Measurements from ENCODE around the gene NEUROD2. TPM values are rescaled to one million over a fixed set of nuclear protein-coding genes. Genes with fewer than 3 reads are reported as not detected.

Gene NEUROD2
- total and polyA plus RNA-seq, 2 of the 13 experiments (the other 11 are each of a cell fraction or from before 2014, with no cell fraction given) = not detected

DNA sequence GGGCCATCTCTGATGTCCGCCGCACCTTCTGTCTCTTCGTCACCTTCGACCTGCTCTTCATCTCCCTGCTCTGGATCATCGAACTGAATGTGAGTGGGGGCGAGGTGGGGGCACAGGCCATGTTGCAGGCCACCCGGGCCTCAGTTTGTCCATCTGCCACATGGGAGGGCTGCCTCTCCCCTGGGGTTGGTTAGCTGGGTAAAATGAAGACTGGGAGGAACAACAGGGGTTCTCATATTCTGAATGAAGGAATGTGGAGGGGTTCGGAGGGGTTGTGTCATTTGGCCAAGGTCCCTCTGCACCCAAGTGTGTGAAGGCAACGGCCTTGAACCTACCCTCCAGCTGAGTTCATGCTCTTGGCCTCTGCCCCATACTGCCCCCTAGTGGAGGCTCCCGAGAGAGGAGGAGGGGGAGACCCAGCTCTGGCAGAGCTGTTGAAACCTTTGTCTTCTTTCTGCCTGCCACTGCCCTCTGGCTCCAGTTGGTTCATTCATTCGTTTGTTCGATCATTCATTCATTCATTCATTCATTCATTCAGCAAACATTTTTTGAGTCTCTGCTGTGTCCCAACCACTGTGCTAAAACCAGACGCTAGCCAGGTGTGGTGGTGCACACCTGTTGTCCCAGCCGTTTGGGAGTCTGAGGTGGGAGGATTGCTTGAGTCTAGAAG lies 46.1 kb upstream of the NEUROD2 start (continued):
- TF ChIP-seq ASH2L (IDR thresholded peaks at IDR 0.05; ENCODE audit: insufficient read length, low read depth, low read length) = no peak
- no peak for TF ChIP-seq ZBTB42 (CRISPR knock-in tag; IDR thresholded peaks at IDR 0.05)
- TF ChIP-seq ZNF850 (CRISPR knock-in tag; conservative IDR thresholded peaks at IDR 0.05) = no peak
- TF ChIP-seq KLF12 (CRISPR knock-in tag; IDR thresholded peaks at IDR 0.05; ENCODE audit: borderline replicate concordance) = no peak
- TF ChIP-seq NR2F2 (IDR thresholded peaks at IDR 0.05; ENCODE audit: borderline replicate concordance, low read depth) = peak; percentile 68
- TF ChIP-seq, protein P1, sequence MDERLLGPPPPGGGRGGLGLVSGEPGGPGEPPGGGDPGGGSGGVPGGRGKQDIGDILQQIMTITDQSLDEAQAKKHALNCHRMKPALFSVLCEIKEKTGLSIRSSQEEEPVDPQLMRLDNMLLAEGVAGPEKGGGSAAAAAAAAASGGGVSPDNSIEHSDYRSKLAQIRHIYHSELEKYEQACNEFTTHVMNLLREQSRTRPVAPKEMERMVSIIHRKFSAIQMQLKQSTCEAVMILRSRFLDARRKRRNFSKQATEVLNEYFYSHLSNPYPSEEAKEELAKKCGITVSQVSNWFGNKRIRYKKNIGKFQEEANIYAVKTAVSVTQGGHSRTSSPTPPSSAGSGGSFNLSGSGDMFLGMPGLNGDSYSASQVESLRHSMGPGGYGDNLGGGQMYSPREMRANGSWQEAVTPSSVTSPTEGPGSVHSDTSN (CRISPR knock-in tag; IDR thresholded peaks at IDR 0.05) = no peak
- no peak for TF ChIP-seq HNRNPUL1 (IDR thresholded peaks at IDR 0.05; ENCODE audit: low read depth, low read length)
- TF ChIP-seq ZNF205 (CRISPR knock-in tag; IDR thresholded peaks at IDR 0.05) = 0 out of 2 replicates have a peak, but pooled peaks have one; percentile 33
- TF ChIP-seq, protein P2, sequence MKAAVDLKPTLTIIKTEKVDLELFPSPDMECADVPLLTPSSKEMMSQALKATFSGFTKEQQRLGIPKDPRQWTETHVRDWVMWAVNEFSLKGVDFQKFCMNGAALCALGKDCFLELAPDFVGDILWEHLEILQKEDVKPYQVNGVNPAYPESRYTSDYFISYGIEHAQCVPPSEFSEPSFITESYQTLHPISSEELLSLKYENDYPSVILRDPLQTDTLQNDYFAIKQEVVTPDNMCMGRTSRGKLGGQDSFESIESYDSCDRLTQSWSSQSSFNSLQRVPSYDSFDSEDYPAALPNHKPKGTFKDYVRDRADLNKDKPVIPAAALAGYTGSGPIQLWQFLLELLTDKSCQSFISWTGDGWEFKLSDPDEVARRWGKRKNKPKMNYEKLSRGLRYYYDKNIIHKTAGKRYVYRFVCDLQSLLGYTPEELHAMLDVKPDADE (CRISPR knock-in tag; IDR thresholded peaks at IDR 0.05) = no peak
- TF ChIP-seq POLR2G (IDR thresholded peaks at IDR 0.05; ENCODE audit: low read depth, low read length) = no peak
- TF ChIP-seq, protein P3, sequence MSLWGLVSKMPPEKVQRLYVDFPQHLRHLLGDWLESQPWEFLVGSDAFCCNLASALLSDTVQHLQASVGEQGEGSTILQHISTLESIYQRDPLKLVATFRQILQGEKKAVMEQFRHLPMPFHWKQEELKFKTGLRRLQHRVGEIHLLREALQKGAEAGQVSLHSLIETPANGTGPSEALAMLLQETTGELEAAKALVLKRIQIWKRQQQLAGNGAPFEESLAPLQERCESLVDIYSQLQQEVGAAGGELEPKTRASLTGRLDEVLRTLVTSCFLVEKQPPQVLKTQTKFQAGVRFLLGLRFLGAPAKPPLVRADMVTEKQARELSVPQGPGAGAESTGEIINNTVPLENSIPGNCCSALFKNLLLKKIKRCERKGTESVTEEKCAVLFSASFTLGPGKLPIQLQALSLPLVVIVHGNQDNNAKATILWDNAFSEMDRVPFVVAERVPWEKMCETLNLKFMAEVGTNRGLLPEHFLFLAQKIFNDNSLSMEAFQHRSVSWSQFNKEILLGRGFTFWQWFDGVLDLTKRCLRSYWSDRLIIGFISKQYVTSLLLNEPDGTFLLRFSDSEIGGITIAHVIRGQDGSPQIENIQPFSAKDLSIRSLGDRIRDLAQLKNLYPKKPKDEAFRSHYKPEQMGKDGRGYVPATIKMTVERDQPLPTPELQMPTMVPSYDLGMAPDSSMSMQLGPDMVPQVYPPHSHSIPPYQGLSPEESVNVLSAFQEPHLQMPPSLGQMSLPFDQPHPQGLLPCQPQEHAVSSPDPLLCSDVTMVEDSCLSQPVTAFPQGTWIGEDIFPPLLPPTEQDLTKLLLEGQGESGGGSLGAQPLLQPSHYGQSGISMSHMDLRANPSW (CRISPR knock-in tag; IDR thresholded peaks at IDR 0.05; ENCODE audit: borderline replicate concordance) = no peak
- no peak for TF ChIP-seq ZNF20 (CRISPR knock-in tag; IDR thresholded peaks at IDR 0.05)
- TF ChIP-seq, protein P4, sequence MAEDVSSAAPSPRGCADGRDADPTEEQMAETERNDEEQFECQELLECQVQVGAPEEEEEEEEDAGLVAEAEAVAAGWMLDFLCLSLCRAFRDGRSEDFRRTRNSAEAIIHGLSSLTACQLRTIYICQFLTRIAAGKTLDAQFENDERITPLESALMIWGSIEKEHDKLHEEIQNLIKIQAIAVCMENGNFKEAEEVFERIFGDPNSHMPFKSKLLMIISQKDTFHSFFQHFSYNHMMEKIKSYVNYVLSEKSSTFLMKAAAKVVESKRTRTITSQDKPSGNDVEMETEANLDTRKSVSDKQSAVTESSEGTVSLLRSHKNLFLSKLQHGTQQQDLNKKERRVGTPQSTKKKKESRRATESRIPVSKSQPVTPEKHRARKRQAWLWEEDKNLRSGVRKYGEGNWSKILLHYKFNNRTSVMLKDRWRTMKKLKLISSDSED (CRISPR knock-in tag; IDR thresholded peaks at IDR 0.05) = no peak
- TF ChIP-seq, protein P5, sequence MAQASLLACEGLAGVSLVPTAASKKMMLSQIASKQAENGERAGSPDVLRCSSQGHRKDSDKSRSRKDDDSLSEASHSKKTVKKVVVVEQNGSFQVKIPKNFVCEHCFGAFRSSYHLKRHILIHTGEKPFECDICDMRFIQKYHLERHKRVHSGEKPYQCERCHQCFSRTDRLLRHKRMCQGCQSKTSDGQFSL (CRISPR knock-in tag; IDR thresholded peaks at IDR 0.05) = peak; percentile 74; the same call in 1 of the 2 replicates
- TF ChIP-seq NCOR1 (IDR thresholded peaks at IDR 0.05; ENCODE audit: borderline replicate concordance, low read length) = peak; percentile 57; the same call in 1 of the 2 replicates
- TF ChIP-seq ZNF550 (CRISPR knock-in tag; IDR thresholded peaks at IDR 0.05; ENCODE audit: borderline replicate concordance) = no peak
- no peak for TF ChIP-seq ZBTB20 (CRISPR knock-in tag; IDR thresholded peaks at IDR 0.05; ENCODE audit: borderline replicate concordance, low read depth)
- TF ChIP-seq NR2F6 (IDR thresholded peaks at IDR 0.05) = peak; percentile 86
- peak; percentile 94 for TF ChIP-seq NR2F6 (CRISPR knock-in tag; IDR thresholded peaks at IDR 0.05)
- no peak for TF ChIP-seq ZZZ3 (CRISPR knock-in tag; IDR thresholded peaks at IDR 0.05; ENCODE audit: borderline replicate concordance)
- peak; percentile 59 for TF ChIP-seq STAG1 (CRISPR knock-in tag; IDR thresholded peaks at IDR 0.05)

Measured in HepG2 (cell line).